GM19452 (cell line): ENCODE data around the gene NTN1.
"Not testable (repeated sequence)": the region's sequence is repeated elsewhere in the genome, so short reads cannot be mapped to it uniquely, and the experiment has no call there.

Experiments used
- ATAC-seq: cut with Tn5 transposase; IDR thresholded peaks from one replicate; pipeline ENCODE4 v1.9.1; 2021; ENCODE audit not compliant: unreplicated experiment

NTN1 gene

GRCh38 chr17:9151091-9151490 is 129.8 kb downstream of the NTN1 start:
- no peak for ATAC-seq

GRCh38 chr17:9151740-9152139 is 130.4 kb downstream of the NTN1 start:
- ATAC-seq: not testable (repeated sequence)

- no peak for ATAC-seq
Observed at GRCh38 chr17:9158544-9159452, 137.5 kb downstream of the NTN1 start.

GRCh38 chr17:9162275-9162985 is 141.1 kb downstream of the NTN1 start:
- no peak for ATAC-seq

- no peak for ATAC-seq
Observed at GRCh38 chr17:9166788-9167187, 145.5 kb downstream of the NTN1 start.

GRCh38 chr17:9167379-9167778 is 146.1 kb downstream of the NTN1 start:
- ATAC-seq: no peak

GRCh38 chr17:9169116-9169515 is 147.8 kb downstream of the NTN1 start:
- ATAC-seq: no peak

- ATAC-seq: no peak
Observed at GRCh38 chr17:9170336-9170735, 149.0 kb downstream of the NTN1 start.

GRCh38 chr17:9170853-9171252 is 149.5 kb downstream of the NTN1 start:
- no peak for ATAC-seq

- ATAC-seq: no peak
Observed at GRCh38 chr17:9173386-9173983, 152.2 kb downstream of the NTN1 start.

GRCh38 chr17:9174312-9174711 is 153.0 kb downstream of the NTN1 start:
- no peak for ATAC-seq

- ATAC-seq: no peak
Observed at GRCh38 chr17:9174779-9175574, 153.7 kb downstream of the NTN1 start.

- ATAC-seq: no peak
Observed at GRCh38 chr17:9175700-9176467, 154.6 kb downstream of the NTN1 start.

- ATAC-seq: no peak
Observed at GRCh38 chr17:9177212-9177611, 155.9 kb downstream of the NTN1 start.

- no peak for ATAC-seq
Observed at GRCh38 chr17:9178319-9178718, 157.0 kb downstream of the NTN1 start.

- ATAC-seq: no peak
Observed at GRCh38 chr17:9179602-9180001, 158.3 kb downstream of the NTN1 start.

GRCh38 chr17:9181640-9182039 is 160.3 kb downstream of the NTN1 start:
- no peak for ATAC-seq

GRCh38 chr17:9183306-9183705 is 162.0 kb downstream of the NTN1 start:
- ATAC-seq: no peak

GRCh38 chr17:9185142-9185541 is 163.8 kb downstream of the NTN1 start:
- no peak for ATAC-seq

- no peak for ATAC-seq
Observed at GRCh38 chr17:9185688-9186284, 164.5 kb downstream of the NTN1 start.
